Skeletal muscle cell (primary cell): ENCODE data around the gene ROBO3.

Source experiments
- DNase-seq: peaks from one replicate; pipeline ENCODE4 v3.0.0-alpha.2; 2010; ENCODE audit warnings: low read depth
- H3K4me3 ChIP-seq: 2 replicates; pipeline ENCODE4 v1.5.1; 2011; ENCODE audit warnings: low read depth, mild to moderate bottlenecking, control low read depth, low read length, moderate library complexity

The ROBO3 gene

DNA sequence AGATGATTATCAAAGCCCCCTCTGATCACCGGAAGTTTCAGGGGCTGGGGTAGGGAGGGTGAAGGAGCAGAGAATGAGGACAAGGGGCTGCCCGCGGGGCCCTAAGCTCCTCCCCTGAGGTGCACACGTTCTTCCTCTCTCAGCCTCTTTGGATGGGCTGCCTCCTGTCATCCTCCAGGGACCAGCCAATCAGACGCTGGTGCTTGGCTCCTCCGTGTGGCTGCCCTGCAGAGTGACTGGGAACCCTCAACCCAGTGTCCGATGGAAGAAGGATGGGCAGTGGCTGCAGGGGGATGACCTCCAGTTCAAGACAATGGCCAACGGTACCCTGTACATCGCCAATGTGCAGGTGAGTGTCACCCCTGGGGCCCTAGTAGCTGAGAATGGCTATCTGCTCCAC lies 7.5 kb downstream of the ROBO3 start:
- DNase-seq, result no peak

DNA sequence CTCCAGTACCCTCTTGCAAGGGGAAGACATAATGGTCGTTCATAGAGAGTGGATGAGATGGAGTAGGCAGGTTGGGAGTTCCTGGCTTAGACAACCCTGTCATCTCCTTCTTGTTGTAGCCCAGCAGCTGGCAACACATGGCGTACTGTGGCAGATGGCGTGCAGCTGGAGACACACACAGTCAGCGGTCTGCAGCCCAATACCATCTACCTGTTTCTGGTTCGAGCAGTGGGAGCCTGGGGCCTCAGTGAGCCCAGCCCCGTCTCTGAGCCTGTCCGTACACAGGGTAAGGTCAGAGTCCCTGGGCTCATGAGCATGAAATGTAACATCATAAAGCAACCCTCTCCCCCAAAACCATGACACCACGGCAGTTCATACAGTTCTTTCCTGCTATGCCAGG lies 8.7 kb downstream of the ROBO3 start:
- no peak overlapping the region for H3K4me3 ChIP-seq
- DNase-seq, result no peak

More for the DNA sequence above, 7.5 kb downstream of the ROBO3 start:
- no peak overlapping the region for H3K4me3 ChIP-seq

DNA sequence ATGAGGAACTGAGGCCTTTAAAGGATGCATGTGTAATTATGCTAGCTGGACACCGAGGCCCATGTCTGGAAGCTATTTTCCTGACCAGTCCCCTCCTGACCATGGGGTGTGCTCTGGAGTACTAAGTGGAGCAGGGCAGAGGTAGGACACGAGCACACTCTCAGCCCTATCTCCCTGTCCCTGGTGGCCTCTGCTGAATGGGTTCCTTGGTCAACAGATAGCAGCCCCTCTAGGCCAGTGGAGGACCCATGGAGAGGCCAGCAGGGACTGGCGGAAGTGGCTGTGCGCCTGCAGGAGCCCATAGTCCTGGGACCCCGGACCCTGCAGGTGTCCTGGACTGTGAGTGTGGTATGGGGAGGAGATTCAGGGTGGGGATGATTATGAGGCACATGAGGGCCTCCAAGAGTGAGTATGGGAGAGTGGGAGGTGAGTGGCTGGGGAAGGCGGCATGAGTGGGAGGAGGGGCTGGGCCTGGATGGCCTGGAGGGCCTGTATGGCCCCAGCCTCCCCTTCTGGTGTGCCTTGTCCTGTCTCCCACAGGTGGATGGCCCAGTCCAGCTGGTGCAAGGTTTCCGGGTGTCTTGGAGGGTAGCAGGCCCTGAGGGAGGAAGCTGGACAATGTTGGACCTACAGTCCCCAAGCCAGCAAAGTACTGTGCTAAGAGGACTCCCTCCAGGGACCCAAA lies 9.5 kb downstream of the ROBO3 start:
- no peak for DNase-seq

GRCh38 chr11:124875401-124875800 lies 10.2 kb downstream of the ROBO3 start:
- DNase-seq, result no peak
- H3K4me3 ChIP-seq, result peak overlapping the region; percentile 65

More for the DNA sequence above, 9.5 kb downstream of the ROBO3 start:
- no peak overlapping the region for H3K4me3 ChIP-seq

GRCh38 chr11:124875943-124876817 lies 10.9 kb downstream of the ROBO3 start:
- DNase-seq, result peak; percentile 88
- peak overlapping the region; percentile 65 for H3K4me3 ChIP-seq

- no peak for DNase-seq
Measured at GRCh38 chr11:124876818-124877630, 11.8 kb downstream of the ROBO3 start.

GRCh38 chr11:124877631-124877909 lies 12.3 kb downstream of the ROBO3 start:
- peak overlapping the region; percentile 65 for H3K4me3 ChIP-seq
- DNase-seq, result no peak

More at GRCh38 chr11:124876818-124877630, 11.8 kb downstream of the ROBO3 start:
- peak overlapping the region; percentile 65 for H3K4me3 ChIP-seq

- H3K4me3 ChIP-seq, result peak overlapping the region; percentile 65
- no peak for DNase-seq
Measured at GRCh38 chr11:124877910-124878758, 12.9 kb downstream of the ROBO3 start.

GRCh38 chr11:124878759-124879492 lies 13.7 kb downstream of the ROBO3 start:
- no peak overlapping the region for H3K4me3 ChIP-seq
- DNase-seq, result no peak

GRCh38 chr11:124879493-124880289 lies 14.5 kb downstream of the ROBO3 start:
- H3K4me3 ChIP-seq, result no peak overlapping the region
- DNase-seq, result no peak

GRCh38 chr11:124880290-124880611 lies 15.0 kb downstream of the ROBO3 start:
- H3K4me3 ChIP-seq, result no peak overlapping the region
- DNase-seq, result no peak

GRCh38 chr11:124880958-124881357 lies 15.7 kb downstream of the ROBO3 start:
- DNase-seq, result no peak
- no peak overlapping the region for H3K4me3 ChIP-seq

- no peak overlapping the region for H3K4me3 ChIP-seq
- DNase-seq, result no peak
Measured at GRCh38 chr11:124882339-124883071, 17.3 kb downstream of the ROBO3 start.

- DNase-seq, result no peak
Measured at GRCh38 chr11:124884340-124884739, 19.1 kb downstream of the ROBO3 start.

DNA sequence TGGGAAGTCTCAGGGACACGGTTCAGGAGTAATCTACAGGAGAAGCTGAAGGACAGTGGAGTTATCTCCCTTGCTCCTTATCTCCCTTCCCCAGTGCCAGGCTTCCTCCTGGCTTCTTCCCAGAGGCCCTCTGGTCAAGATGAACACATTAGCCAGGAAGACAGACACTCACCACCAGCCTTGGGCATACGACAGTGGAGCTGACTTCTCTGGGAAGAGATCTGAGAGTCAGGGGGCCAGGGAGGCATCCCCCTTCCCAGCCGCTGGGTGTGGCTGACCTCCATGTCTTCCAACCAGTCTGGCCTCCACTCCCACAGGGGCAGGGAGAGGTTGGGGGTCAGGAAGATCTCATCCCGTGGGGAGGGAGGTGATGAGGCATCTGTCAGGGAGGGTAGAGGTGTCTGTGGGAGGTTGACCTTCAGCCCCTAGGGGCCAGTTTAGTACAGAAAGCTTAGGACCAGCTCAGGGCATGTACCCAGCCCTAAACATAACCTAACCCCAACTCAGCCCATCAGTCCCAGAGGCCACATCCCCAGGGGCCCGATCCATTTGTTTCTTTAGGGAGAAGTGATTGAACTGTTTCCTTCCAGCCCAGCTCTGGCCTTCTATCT lies 19.7 kb downstream of the ROBO3 start:
- no peak overlapping the region for H3K4me3 ChIP-seq

More at GRCh38 chr11:124884340-124884739, 19.1 kb downstream of the ROBO3 start:
- no peak overlapping the region for H3K4me3 ChIP-seq

DNA sequence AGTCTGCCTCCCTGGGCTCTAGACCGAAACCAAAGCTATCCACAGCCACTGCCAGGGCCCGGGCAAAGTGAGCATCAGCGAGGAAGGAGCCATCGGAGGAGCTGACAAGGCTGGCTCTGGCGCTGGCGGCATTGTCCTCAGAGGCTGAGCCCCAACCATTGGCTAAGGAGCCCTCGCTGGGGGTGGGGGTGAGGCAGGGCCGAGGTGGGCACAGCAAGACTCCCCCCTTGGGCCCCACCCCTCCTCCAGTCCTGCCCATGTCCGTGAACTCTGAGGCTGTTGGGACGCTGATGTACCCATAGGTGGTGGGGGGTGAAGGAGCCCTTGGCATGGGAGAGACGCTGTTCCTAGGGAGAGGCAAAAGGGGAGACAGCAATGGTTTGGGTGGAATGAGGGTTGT lies 21.2 kb downstream of the ROBO3 start:
- no peak for DNase-seq
- no peak overlapping the region for H3K4me3 ChIP-seq

More for the DNA sequence above, 19.7 kb downstream of the ROBO3 start:
- DNase-seq, result no peak
